K562 treated with DMSO at 1 percent for 48 hours (cell line): ENCODE measurements around the gene PLGLB1. TPM values are rescaled to one million over a fixed set of nuclear protein-coding genes. Genes with fewer than 3 reads are reported as not detected.

Source experiments
- total RNA-seq: library from RNA; unstranded; fragments of 300-600 nt; gene quantifications from 2 replicates; pipeline ENCODE4 v1.2.3, GENCODE V29; 2022; ENCODE audit warnings: low replicate concordance; ENCODE audit errors: extremely low read depth

Gene PLGLB1
- not detected in 2 replicates for total RNA-seq

GRCh38 chr2:87021744-87022143, at the start of gene PLGLB1:
Gene PLGLB1, minus strand, starts transcription at chr2:87021844. Its CDS starts 61 bp downstream, at chr2:87021783.

Other genes with a start within 250 kb of the PLGLB1 start
- not detected in 2 replicates for gene CD8A, start 230.9 kb downstream of the PLGLB1 start, total RNA-seq
- gene CD8B, start 160.0 kb downstream of the PLGLB1 start, total RNA-seq: not detected in 2 replicates
- not detected in 2 replicates for gene RGPD1, start 79.7 kb downstream of the PLGLB1 start, total RNA-seq